GM23338 (cell line): Measurements from ENCODE around the gene KIAA0513.

ENCODE experiments used
- EZH2 ChIP-seq: fragments of 200-600 bp; sonication (generic); IDR thresholded peaks from one replicate; pipeline ENCODE4 v1.8.0; 2017; ENCODE audit warnings: antibody characterized with exemption, mild to moderate bottlenecking, low read depth; ENCODE audit not compliant: unreplicated experiment
- STAT1 ChIP-seq: IDR thresholded peaks from one replicate; pipeline ENCODE4 v1.6.1; 2016; ENCODE audit warnings: antibody characterized with exemption; ENCODE audit not compliant: unreplicated experiment
- TF ChIP-seq, protein P1 (sequence below), 2 experiments: fragments of 200-600 bp in 1 of 2; sonication (generic) in 1 of 2; conservative IDR thresholded peaks; 2 replicates each; pipeline versions ENCODE4 v1.5.1 to v1.6.1; 2016 to 2017; ENCODE audit warnings: antibody characterized with exemption in 2 of 2, low read depth in 2 of 2, mild to moderate bottlenecking in 2 of 2, moderate library complexity in 1 of 2

DNA sequence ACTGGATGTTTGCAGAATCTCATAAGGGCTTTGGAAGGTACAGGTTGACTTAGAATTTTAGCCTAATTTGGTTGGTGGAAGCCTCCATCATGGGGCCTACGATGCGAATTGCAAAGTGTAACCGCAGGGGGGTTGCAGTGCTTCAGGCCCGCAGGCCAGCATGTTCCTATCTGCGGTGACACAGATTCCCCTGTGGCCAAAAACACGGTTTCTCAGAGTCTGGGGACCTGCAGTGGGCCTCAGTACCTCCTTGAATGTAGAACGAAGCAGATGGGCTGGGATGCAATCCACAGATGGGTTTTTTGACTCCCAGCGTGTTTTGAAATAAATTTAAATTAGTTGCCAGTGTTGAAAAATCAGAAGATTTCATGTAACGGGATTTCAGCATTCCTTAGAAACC is 34.7 kb downstream of the KIAA0513 start:
- TF ChIP-seq EZH2 (no peak), STAT1 (no peak)
- TF ChIP-seq, protein P1, sequence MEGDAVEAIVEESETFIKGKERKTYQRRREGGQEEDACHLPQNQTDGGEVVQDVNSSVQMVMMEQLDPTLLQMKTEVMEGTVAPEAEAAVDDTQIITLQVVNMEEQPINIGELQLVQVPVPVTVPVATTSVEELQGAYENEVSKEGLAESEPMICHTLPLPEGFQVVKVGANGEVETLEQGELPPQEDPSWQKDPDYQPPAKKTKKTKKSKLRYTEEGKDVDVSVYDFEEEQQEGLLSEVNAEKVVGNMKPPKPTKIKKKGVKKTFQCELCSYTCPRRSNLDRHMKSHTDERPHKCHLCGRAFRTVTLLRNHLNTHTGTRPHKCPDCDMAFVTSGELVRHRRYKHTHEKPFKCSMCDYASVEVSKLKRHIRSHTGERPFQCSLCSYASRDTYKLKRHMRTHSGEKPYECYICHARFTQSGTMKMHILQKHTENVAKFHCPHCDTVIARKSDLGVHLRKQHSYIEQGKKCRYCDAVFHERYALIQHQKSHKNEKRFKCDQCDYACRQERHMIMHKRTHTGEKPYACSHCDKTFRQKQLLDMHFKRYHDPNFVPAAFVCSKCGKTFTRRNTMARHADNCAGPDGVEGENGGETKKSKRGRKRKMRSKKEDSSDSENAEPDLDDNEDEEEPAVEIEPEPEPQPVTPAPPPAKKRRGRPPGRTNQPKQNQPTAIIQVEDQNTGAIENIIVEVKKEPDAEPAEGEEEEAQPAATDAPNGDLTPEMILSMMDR (conservative IDR thresholded peaks at IDR 0.05; ENCODE audit: low read depth in 2 of 2), result no peak
